GM11168 (cell line): Measurements from ENCODE around the gene AFDN.

Experiments
- in situ Hi-C: fragments of 300-500 bp; cut with MboI; formaldehyde crosslinking; loops from one replicate; pipeline ENCODE4 v1.12.0; 2022; ENCODE audit warnings: low sequenced_read_pairs; ENCODE audit not compliant: unreplicated experiment

Gene AFDN

GRCh38 chr6:167826896-167827582 lies at the start of gene AFDN:
Gene AFDN (plus strand): TSS chr6:167826911. CDS start chr6:167827133, 222 bp downstream.
- in situ Hi-C loops: no loop called here

DNA sequence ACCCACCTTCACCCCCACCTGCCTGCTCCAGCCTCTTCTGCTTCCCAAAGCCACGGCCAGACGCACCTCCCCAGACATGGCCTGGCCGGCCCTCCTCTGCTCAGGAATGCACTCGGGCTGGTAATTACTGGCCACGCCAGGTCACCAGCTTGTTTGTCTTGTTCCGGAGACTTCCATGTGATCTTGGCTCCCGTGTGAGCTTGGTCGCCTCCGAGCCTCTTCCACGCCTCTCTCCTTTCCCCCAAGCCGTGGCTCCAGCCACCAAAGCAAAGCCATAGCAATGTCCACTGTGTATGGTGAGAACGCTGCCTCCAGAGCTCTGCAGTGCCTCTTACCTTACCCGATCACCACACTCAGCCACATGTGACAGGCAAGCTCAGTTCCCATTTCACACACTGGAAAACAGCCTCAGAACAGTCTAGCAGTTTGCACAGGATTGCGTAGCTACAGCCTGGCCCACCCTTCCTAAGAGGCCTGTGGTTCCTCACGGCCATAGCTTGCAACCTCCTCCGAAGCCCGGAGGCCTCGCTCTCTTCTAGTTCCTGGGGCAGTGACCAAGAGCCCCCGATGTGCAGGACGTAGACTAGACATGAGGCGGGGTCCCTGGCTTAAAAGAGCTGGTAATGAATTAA lies 48.1 kb upstream of the AFDN start:
- in situ Hi-C loops: no loop called here

DNA sequence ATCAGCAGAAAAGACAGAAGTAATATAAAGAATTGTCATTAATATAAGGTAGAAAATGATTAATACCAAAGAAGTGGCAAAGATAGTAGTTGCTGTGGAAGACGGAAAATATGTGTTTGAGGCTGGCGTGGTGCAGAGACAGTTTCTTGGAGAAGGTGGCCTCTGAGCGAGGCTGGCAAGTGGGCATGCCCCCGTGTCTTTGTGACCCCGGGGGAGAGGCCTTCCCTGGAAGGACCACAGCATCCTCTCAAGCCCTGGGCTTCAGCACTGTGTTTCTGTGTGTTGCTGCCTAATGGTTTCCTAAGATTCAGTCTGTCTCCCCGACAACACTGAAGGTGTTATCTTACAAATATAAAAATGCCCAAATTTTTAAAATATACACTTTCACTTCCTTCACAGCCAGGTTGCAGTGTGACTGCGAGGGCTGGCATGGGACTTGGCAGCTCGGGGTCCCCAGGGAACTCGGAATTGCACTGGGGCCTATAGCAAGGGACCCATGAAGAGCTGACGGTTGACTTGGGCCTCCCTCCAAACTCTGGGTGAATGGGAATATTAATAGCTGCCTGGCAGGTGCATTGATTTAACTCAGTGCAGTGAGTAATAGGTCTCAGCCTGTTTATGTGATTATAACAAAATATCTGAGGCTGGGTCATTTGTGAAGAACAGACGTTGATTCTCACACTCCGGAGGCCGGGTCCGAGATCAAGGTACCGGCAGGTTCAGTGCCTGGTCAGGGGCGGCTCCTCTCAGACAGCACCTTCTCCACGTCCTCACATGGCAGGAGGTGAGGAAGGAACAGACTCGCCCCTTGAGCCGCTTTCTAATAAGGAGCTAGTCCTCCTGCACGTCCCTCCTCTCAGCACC lies 47.4 kb upstream of the AFDN start:
- in situ Hi-C loops: no loop called here

DNA sequence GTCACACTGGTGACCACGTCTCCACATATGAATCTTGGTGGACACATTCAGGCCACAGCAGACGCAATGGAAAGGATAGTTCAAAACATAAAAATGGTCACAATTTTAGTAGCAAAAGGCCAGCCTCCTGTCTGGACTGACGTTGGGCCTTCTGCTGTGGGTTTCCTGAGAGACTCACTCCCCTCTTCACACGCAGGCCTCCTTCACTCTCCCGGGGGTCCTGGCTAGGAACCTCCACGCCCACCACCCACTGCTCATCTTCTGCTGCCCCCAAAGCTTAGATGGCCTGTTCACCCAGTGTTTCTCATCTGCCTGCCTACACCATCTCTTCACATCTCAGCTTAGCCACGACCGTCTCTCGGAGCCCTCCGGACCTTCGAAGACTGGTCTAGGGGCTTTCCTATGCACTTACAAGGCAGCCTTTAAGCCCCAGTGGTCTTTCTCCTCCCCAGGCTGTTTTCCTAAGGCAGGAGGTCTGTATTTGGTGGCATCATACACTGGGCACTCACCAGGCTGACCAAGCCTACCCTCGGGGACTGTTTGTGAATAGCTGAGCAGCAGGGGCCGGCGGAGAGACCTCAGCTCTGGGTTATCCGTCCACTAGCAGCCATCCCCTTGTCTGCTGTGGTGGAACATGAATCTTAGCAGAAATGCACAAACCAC lies 46.6 kb upstream of the AFDN start:
- in situ Hi-C loops: no loop called here

- in situ Hi-C loops: no loop called here
Observed at GRCh38 chr6:167781066-167781767, 45.5 kb upstream of the AFDN start.

- in situ Hi-C loops: no loop called here
Observed at GRCh38 chr6:167781868-167782267, 44.8 kb upstream of the AFDN start.

- in situ Hi-C loops: no loop called here
Observed at GRCh38 chr6:167782698-167783517, 43.8 kb upstream of the AFDN start.

DNA sequence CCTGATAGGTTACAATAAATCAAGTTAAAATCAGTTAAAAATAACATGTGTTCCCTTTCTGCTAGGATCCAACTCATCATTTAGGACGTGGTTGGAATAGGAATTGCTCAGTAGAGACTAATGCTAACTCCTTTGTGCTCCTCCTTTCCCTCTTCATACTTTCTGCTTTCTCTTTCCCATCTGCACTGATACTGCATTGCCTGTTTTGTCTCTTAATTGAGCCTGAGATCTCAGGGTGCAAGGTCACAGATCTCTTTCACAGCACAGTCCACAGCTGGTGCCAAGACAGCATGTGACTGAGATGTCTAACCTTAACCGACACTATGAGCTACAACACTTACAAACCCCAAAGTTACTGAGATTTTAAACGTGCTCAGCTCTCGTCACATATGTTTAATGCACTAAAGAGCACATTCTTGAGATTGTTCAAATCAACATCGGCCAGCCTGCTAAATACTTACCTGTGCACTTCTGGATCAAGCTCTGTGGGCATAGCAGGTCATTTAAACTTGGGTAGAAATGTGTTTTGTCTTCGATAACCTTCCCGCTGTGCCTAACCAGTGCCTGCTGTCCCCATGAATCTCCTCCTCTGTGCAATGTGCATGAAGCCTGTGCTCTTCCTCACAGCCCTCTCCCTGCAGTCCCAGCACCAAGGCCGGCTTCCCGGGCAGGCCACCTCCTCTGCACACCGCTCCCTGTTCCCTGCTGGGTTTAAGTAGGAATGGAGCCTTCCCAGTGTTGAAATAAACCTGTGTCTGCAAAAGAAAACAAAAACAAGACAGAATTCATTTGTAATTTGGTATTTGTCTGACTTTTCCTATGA lies 39.6 kb upstream of the AFDN start:
- in situ Hi-C loops: no loop called here

DNA sequence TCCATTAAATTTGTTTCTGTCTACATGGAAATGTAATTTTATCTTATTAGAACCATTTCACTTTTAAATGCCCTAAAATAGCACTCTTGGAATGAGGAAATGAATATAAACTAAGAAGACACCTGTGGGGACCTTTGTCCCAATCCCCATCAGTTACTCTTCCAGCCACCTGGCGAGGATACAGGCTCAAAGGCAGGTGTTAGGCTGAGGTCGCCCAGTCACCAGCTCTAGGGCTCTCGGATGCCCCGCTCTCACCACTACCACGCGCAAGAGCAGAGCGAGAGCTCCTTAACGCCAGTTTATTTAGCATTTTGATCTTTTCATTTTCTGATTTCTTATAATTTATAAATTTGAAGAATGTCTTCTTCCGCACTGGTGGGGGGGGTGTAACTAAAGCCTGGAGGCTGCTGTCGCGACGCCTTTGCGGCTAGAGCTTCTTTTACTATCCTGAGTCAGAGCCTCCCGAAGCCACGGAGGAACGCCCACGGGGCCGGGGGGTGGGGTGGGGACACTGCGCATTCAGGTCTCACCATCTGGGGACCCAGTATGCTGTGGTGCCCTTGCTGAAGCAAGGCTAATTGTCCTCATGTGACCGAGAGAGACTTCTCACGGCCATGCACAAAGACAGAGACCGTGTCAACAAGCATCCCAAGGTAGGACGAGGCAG lies 38.7 kb upstream of the AFDN start:
- in situ Hi-C loops: no loop called here

DNA sequence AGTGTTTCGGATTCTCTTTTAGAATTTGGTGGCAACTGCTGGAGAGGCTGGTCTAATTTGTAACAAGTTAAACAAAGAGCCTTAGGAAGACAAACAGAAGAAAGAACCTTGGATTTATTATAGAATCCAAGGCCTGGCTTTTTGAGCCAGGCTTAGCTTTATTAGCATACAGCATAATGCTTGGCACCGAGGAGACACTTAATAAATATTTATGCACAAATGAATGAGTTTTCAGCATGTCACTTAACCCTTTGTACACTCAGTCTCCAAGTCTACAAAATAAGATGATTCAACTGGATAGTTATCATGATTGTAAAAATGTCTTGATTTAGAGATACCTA lies 38.2 kb upstream of the AFDN start:
- in situ Hi-C loops: no loop called here

GRCh38 chr6:167789358-167789757 lies 37.4 kb upstream of the AFDN start:
- in situ Hi-C loops: no loop called here

DNA sequence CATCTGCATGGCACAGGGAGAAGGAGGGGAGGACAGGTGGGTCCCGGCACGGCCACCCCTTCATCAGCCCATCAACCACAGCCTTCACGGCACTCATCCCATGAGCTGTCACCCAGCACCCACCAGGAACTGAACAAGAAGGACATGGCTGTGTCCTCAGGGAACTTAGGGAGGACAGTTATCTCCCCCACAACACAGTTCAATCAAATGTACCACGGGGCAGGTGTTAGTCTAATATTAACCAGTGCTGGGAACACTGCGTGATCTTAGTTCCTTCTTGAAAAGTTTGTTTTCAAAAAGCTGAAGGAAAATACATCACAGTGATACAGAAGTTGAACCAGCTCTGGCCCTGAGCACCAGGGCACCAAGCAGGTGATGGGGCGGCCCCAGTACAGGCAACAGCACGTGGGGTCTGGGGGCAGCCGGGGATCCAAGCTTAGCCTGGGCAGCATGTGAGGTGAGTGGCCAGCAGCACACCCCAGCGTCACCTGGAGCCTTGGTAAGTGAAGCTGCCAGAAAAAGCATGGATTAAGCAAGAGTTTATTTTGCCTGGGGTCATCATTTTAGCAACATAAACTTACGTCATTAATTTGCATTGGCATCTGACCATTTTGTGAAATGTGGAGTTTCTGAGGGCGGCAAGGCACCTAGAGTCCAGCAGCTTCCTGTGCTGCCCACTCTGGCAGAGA lies 35.5 kb upstream of the AFDN start:
- in situ Hi-C loops: no loop called here

DNA sequence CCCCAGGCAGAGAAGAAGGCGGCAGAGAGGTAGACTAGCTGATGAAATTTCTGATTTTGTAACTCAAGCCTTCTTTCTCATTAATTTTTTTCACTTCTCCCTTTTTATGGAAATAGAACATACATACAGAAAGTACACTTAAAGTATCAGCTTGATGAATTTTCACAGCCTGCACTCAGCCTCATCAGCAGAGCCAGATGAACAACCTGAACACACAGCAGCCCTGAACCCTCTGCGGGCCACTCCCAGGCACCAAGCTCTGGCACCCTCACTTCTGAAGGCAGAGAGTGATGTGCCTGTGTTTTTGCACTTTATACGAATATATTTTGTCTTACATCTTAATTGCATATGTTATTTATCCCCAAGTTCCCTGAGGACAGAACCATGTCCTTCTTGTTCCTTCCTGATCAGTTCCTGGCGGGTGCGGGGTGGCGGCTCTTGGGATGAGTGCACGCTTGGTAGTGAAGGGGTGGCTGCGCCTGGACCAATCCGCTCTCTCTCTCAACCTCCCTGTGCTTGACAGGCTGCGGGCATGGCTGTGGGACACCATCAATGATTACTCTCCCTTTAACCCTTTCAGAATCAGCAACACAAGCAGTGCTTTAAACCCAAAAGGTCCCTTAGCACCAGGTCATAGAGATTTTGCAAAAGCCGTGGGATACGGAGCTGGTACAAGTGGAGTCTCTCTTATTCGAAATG lies 34.8 kb upstream of the AFDN start:
- in situ Hi-C loops: no loop called here

DNA sequence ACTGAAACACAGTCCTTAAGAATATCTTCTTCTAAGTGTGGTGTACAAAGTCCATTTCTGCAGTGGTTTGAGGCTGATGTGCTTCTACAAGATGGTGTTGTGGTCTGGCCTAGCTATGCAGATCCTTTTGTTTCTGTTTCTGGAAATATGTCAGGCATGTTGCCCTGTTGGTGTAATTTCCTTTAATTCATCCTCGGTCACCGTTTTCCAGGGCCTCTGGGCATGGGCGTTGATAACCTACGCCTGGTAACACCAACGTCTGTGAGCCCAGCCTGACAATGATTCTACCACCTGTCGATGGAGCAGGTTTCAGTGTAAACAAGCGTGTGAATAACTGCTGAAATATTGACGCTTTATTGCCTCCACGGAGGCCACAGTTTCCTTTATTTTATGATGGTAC lies 33.3 kb upstream of the AFDN start:
- in situ Hi-C loops: no loop called here

- in situ Hi-C loops: no loop called here
Observed at GRCh38 chr6:167794161-167795157, 32.3 kb upstream of the AFDN start.

DNA sequence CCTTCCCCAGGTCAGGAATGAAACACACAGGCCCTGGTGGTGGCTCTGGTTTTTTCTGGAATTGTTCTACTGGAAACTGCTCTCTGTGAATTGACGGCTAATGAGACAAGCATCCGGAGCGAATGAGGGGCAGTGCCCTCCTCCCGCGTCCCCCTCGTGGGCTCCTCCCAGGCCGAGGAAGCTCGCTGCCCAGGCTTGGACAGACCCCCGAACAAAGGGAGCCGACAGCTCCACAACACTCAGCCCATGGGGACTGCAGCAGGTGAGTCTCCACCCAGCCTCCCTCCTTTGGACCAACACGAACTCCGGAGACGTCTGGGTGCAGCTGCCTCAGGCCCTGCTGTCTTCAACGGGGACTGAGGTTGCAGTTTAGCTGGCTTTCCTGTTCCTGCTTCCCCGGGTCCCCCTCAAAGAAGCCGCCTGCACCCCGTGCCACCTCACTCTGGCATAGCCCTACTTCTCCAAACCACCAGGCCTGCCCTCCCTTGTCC lies 31.3 kb upstream of the AFDN start:
- in situ Hi-C loops: no loop called here
